DND-41 (cell line): ENCODE results near the gene ESR2.
"Not testable (repeated sequence)": the region's sequence is repeated elsewhere in the genome, so short reads cannot be mapped to it uniquely, and the experiment has no call there.

Experiments
- ATAC-seq: fragments of 200-7000 bp; cut with Tn5 transposase; 3 replicates; pipeline ENCODE4 v1.9.1; 2021; ENCODE audit warnings: low read depth; ENCODE audit not compliant: insufficient read depth
- DNase-seq: peaks from one replicate; pipeline ENCODE4 v3.0.0-alpha.2; 2020
- H2AFZ ChIP-seq: 2 replicates; pipeline ENCODE4 v1.6.0; 2012; ENCODE audit warnings: low read depth, low read length
- H3K27ac ChIP-seq: 2 replicates; pipeline ENCODE4 v1.5.1; 2012; ENCODE audit warnings: low read length, inconsistent platforms
- H3K27me3 ChIP-seq: fragments of 200-600 bp; sonication (generic); 2 replicates; pipeline ENCODE4 v1.6.0; 2012; ENCODE audit warnings: low read length, mild to moderate bottlenecking, inconsistent platforms; ENCODE audit not compliant: insufficient read depth, poor library complexity
- H3K36me3 ChIP-seq: 2 replicates; pipeline ENCODE4 v1.5.1; 2012; ENCODE audit warnings: low read length, inconsistent platforms; ENCODE audit not compliant: insufficient read depth
- H3K4me1 ChIP-seq: 2 replicates; pipeline ENCODE4 v1.5.1; 2012; ENCODE audit warnings: mild to moderate bottlenecking, low read length; ENCODE audit not compliant: insufficient read depth
- H3K4me2 ChIP-seq: 2 replicates; pipeline ENCODE4 v1.6.0; 2012; ENCODE audit warnings: mild to moderate bottlenecking, moderate library complexity, low read length, inconsistent platforms; ENCODE audit not compliant: insufficient read depth
- H3K4me3 ChIP-seq, 2 experiments: fragments of 200-600 bp in 1 of 2; shearing (Covaris generic) in 1 of 2; 2 replicates each; pipeline ENCODE4 v1.5.1; 2012 to 2016; ENCODE audit warnings: inconsistent platforms in 2 of 2, low read length in 2 of 2, mild to moderate bottlenecking in 2 of 2, low read depth in 1 of 2, moderate library complexity in 1 of 2
- H3K79me2 ChIP-seq: 2 replicates; pipeline ENCODE4 v1.6.0; 2012; ENCODE audit warnings: low read length, inconsistent platforms; ENCODE audit not compliant: insufficient read depth
- H3K9ac ChIP-seq: 2 replicates; pipeline ENCODE4 v1.6.0; 2012; ENCODE audit warnings: low read depth, mild to moderate bottlenecking, inconsistent platforms, low read length, moderate library complexity
- H3K9me3 ChIP-seq: 2 replicates; pipeline ENCODE4 v1.5.1; 2012; ENCODE audit warnings: low read length, moderate library complexity, mild to moderate bottlenecking, inconsistent platforms; ENCODE audit not compliant: insufficient read depth, severe bottlenecking
- H4K20me1 ChIP-seq: 2 replicates; pipeline ENCODE4 v1.6.0; 2012; ENCODE audit warnings: low read length; ENCODE audit not compliant: insufficient read depth
- CTCF ChIP-seq: IDR thresholded peaks from 2 replicates; pipeline ENCODE4 v1.5.1; 2012; ENCODE audit warnings: borderline replicate concordance, low read length, moderate library complexity, mild to moderate bottlenecking; ENCODE audit not compliant: poor library complexity, severe bottlenecking; ENCODE audit errors: extremely low read depth
- EZH2 ChIP-seq: IDR thresholded peaks from 3 replicates; pipeline ENCODE4 v1.6.1; 2012; ENCODE audit warnings: borderline replicate concordance, low read depth, mild to moderate bottlenecking, moderate library complexity, low read length, inconsistent platforms; ENCODE audit not compliant: severe bottlenecking

The ESR2 gene

GRCh38 chr14:64045091-64045490, 249.1 kb downstream of the ESR2 start:
- H2AFZ ChIP-seq, result no peak overlapping the region
- no peak overlapping the region for H3K4me2 ChIP-seq
- no peaks in the 10 kb centered on the region for H3K79me2 ChIP-seq
- DNase-seq (no peak), ATAC-seq (no peak)
- no peaks in the 10 kb centered on the region for H3K27me3 ChIP-seq
- peaks cover 68% of the 10 kb centered on the region for H3K36me3 ChIP-seq
- H3K9ac ChIP-seq, result no peak overlapping the region
- TF ChIP-seq CTCF, result no peak
- TF ChIP-seq EZH2, result no peak
- no peaks in the 10 kb centered on the region for H4K20me1 ChIP-seq
- H3K27ac ChIP-seq, result no peak overlapping the region
- H3K4me1 ChIP-seq, result no peaks in the 10 kb centered on the region
- no peak overlapping the region for H3K4me3 ChIP-seq
- no peaks in the 10 kb centered on the region for H3K9me3 ChIP-seq

GRCh38 chr14:64043296-64043695, 250.9 kb downstream of the ESR2 start:
- H2AFZ ChIP-seq, H3K4me2 ChIP-seq, H3K4me1 ChIP-seq, H3K79me2 ChIP-seq, H3K27ac ChIP-seq, H3K4me3 ChIP-seq, H3K9ac ChIP-seq, ATAC-seq, H3K9me3 ChIP-seq, H4K20me1 ChIP-seq, H3K27me3 ChIP-seq, DNase-seq: not testable (repeated sequence)
- H3K36me3 ChIP-seq, result peaks cover 59% of the 10 kb centered on the region

- peaks cover 50% of the 10 kb centered on the region for H3K36me3 ChIP-seq
- H3K27ac ChIP-seq, result no peak overlapping the region
- no peak overlapping the region for H3K9ac ChIP-seq
- H3K4me3 ChIP-seq, result no peak overlapping the region
- no peaks in the 10 kb centered on the region for H3K27me3 ChIP-seq
- no peaks in the 10 kb centered on the region for H3K79me2 ChIP-seq
- no peak overlapping the region for H2AFZ ChIP-seq
- H3K4me1 ChIP-seq, result no peaks in the 10 kb centered on the region
- no peaks in the 10 kb centered on the region for H4K20me1 ChIP-seq
- DNase-seq (no peak), ATAC-seq (no peak)
- no peaks in the 10 kb centered on the region for H3K9me3 ChIP-seq
- no peak for TF ChIP-seq CTCF
- TF ChIP-seq EZH2, result no peak
- H3K4me2 ChIP-seq, result no peak overlapping the region
These were observed 254.1 kb downstream of the ESR2 start for GRCh38 chr14:64040044-64040443.

- H4K20me1 ChIP-seq, result no peaks in the 10 kb centered on the region
- no peak overlapping the region for H2AFZ ChIP-seq
- TF ChIP-seq CTCF (no peak), EZH2 (no peak)
- H3K27me3 ChIP-seq, result no peaks in the 10 kb centered on the region
- H3K4me1 ChIP-seq, result no peaks in the 10 kb centered on the region
- no peak overlapping the region for H3K27ac ChIP-seq
- no peaks in the 10 kb centered on the region for H3K79me2 ChIP-seq
- no peak overlapping the region for H3K9ac ChIP-seq
- H3K4me2 ChIP-seq, result no peak overlapping the region
- no peak overlapping the region for H3K4me3 ChIP-seq
- H3K36me3 ChIP-seq, result peaks cover 50% of the 10 kb centered on the region
- no peak for DNase-seq
- no peak for ATAC-seq
- H3K9me3 ChIP-seq, result no peaks in the 10 kb centered on the region
These were observed 255.2 kb downstream of the ESR2 start for GRCh38 chr14:64038841-64039542.

GRCh38 chr14:64037869-64038745, 256.1 kb downstream of the ESR2 start:
- not testable (repeated sequence) for ATAC-seq, H3K27ac ChIP-seq, H3K9ac ChIP-seq, DNase-seq, H3K4me2 ChIP-seq, H3K9me3 ChIP-seq, H4K20me1 ChIP-seq, H2AFZ ChIP-seq, H3K79me2 ChIP-seq, H3K4me1 ChIP-seq, H3K27me3 ChIP-seq, H3K4me3 ChIP-seq
- peaks cover 48% of the 10 kb centered on the region for H3K36me3 ChIP-seq
